Measurements from ENCODE around the gene FSTL5. TPM values are rescaled to one million over a fixed set of nuclear protein-coding genes. Genes with fewer than 3 reads are reported as not detected.

Gene FSTL5
- total and polyA plus RNA-seq, 2 experiments from 2014 or later, result not detected

DNA sequence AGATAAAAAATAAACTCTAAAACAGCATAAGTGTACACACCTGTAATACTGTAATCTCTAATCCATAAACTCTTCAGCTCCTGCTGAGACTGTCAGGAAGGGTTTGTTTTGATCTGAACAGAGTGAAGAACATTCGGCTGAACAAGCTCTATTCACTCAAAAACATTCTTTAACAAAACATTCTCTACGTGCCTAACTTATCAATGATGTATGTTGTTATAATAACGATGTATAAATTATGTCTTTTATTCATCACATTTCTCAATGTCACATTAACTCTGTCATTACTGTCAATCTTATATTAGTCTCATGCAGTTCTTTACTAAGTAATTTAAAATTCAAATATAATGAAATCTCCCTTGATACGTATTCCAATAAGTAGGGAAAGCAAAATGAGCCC is 280.6 kb downstream of the FSTL5 start:
- no peaks in the 10 kb centered on the region for H3F3A ChIP-seq (ENCODE audit: insufficient read depth)
- no peak overlapping the region for H3K4me2 ChIP-seq (ENCODE audit: unreplicated experiment)
- no peaks in the 10 kb centered on the region for H3K9me2 ChIP-seq (ENCODE audit: insufficient read depth)
- H3K4me1 ChIP-seq (ENCODE audit: insufficient read depth), result no peaks in the 10 kb centered on the region
- no peak for TF ChIP-seq EZH2phosphoT487 (IDR thresholded peaks at IDR 0.05; ENCODE audit: insufficient read depth, low read depth)
- TF ChIP-seq EZH2 (IDR thresholded peaks at IDR 0.05; ENCODE audit: insufficient read depth, poor library complexity, severe bottlenecking), result no peak
- no peaks in the 10 kb centered on the region for H3K36me3 ChIP-seq (ENCODE audit: low read depth)
- no peak overlapping the region for H2AFZ ChIP-seq
- H3K79me2 ChIP-seq (ENCODE audit: insufficient read depth), result no peaks in the 10 kb centered on the region
- 19 to 22% methylated on average over 4 of the region's 4 CpGs for WGBS, 2 experiments (ENCODE audit: low coverage in 1 of 2, low lambda C conversion rate in 2 of 2, missing lambda C conversion rate in 2 of 2)
- in situ Hi-C loops (cut with MboI), result no loop called here
- no peaks in the 10 kb centered on the region for H3K9me3 ChIP-seq (ENCODE audit: low read depth)
- H3K4me3 ChIP-seq, result no peak overlapping the region
- H3K27ac ChIP-seq, result no peak overlapping the region
- H3K27me3 ChIP-seq (replicated peaks; ENCODE audit: insufficient read depth), result no peaks in the 10 kb centered on the region
- DNase-seq, result no peak
- no peaks in the 10 kb centered on the region for H4K20me1 ChIP-seq (ENCODE audit: insufficient read depth)
- no peak overlapping the region for H3K9ac ChIP-seq

DNA sequence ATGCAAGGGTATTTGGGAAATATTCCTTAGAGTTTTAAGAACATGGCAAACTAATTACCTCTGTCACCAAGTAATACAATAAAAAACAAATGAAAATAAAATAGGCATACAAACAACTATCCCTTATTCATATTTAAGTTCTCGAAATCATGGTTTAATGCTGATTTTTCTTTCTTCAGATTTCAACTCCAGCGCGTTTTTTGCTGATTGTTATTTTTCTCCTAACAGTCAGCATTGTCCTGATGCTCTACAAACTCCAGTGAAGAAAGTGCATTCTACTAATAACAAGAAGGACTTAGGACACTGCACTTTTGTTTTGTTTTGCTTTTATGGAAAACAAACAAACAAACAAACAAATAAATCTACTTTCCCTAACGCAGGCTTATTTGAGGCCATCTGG is 282.4 kb downstream of the FSTL5 start:
- Histone ChIP-seq H3K4me2 (ENCODE audit: unreplicated experiment) (no peak overlapping the region), H3F3A (ENCODE audit: insufficient read depth) (no peaks in the 10 kb centered on the region), H3K9me3 (ENCODE audit: low read depth) (no peaks in the 10 kb centered on the region), H3K9ac (no peak overlapping the region), H3K9me2 (ENCODE audit: insufficient read depth) (no peaks in the 10 kb centered on the region), H3K4me3 (no peak overlapping the region), H3K36me3 (ENCODE audit: low read depth) (no peaks in the 10 kb centered on the region), H3K27ac (no peak overlapping the region), H3K79me2 (ENCODE audit: insufficient read depth) (no peaks in the 10 kb centered on the region), H2AFZ (no peak overlapping the region), H3K4me1 (ENCODE audit: insufficient read depth) (no peaks in the 10 kb centered on the region), H3K27me3 (replicated peaks; ENCODE audit: insufficient read depth) (no peaks in the 10 kb centered on the region), H4K20me1 (ENCODE audit: insufficient read depth) (no peaks in the 10 kb centered on the region)
- TF ChIP-seq EZH2phosphoT487 (IDR thresholded peaks at IDR 0.05; ENCODE audit: insufficient read depth, low read depth), result no peak
- TF ChIP-seq EZH2 (IDR thresholded peaks at IDR 0.05; ENCODE audit: insufficient read depth, poor library complexity, severe bottlenecking), result no peak
- DNase-seq, result no peak
- WGBS, 2 experiments (ENCODE audit: low coverage in 1 of 2, low lambda C conversion rate in 2 of 2, missing lambda C conversion rate in 2 of 2), result 36 to 50% methylated on average over 4 of the region's 4 CpGs
- in situ Hi-C loops (cut with MboI), result no loop called here

DNA sequence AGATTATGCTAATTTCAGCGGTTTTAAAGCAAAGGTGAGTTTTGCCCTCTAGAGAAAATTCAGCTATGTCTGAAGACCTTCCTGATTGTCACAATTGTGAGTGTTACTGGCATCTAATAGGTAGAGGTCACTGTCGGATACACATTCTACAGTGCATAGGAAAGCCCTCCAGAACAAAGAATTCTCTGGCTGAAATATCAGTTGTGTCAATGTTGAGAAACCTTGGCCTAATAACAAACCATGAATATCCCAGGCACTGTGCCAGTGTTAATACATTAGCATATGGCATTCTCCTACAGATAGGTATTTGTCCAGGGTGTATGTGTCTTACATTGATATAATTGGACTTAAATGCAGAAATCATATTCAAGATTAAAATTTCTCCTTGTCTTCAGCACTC is 294.3 kb downstream of the FSTL5 start:
- H3K9me2 ChIP-seq (ENCODE audit: insufficient read depth), result no peaks in the 10 kb centered on the region
- H4K20me1 ChIP-seq (ENCODE audit: insufficient read depth), result no peaks in the 10 kb centered on the region
- no peak overlapping the region for H3K4me2 ChIP-seq (ENCODE audit: unreplicated experiment)
- WGBS, 2 experiments (ENCODE audit: low coverage in 1 of 2, low lambda C conversion rate in 2 of 2, missing lambda C conversion rate in 2 of 2), result 16 to 25% methylated on average over 2 of the region's 2 CpGs
- no peak overlapping the region for H3K9ac ChIP-seq
- no peaks in the 10 kb centered on the region for H3F3A ChIP-seq (ENCODE audit: insufficient read depth)
- no peak overlapping the region for H3K27ac ChIP-seq
- no peak overlapping the region for H2AFZ ChIP-seq
- no peak overlapping the region for H3K4me3 ChIP-seq
- no peak for TF ChIP-seq EZH2phosphoT487 (IDR thresholded peaks at IDR 0.05; ENCODE audit: insufficient read depth, low read depth)
- no peak for TF ChIP-seq EZH2 (IDR thresholded peaks at IDR 0.05; ENCODE audit: insufficient read depth, poor library complexity, severe bottlenecking)
- H3K4me1 ChIP-seq (ENCODE audit: insufficient read depth), result no peaks in the 10 kb centered on the region
- DNase-seq, result no peak
- no peaks in the 10 kb centered on the region for H3K79me2 ChIP-seq (ENCODE audit: insufficient read depth)
- in situ Hi-C loops (cut with MboI), result no loop called here
- H3K9me3 ChIP-seq (ENCODE audit: low read depth), result no peaks in the 10 kb centered on the region
- H3K36me3 ChIP-seq (ENCODE audit: low read depth), result no peaks in the 10 kb centered on the region
- H3K27me3 ChIP-seq (replicated peaks; ENCODE audit: insufficient read depth), result no peaks in the 10 kb centered on the region

DNA sequence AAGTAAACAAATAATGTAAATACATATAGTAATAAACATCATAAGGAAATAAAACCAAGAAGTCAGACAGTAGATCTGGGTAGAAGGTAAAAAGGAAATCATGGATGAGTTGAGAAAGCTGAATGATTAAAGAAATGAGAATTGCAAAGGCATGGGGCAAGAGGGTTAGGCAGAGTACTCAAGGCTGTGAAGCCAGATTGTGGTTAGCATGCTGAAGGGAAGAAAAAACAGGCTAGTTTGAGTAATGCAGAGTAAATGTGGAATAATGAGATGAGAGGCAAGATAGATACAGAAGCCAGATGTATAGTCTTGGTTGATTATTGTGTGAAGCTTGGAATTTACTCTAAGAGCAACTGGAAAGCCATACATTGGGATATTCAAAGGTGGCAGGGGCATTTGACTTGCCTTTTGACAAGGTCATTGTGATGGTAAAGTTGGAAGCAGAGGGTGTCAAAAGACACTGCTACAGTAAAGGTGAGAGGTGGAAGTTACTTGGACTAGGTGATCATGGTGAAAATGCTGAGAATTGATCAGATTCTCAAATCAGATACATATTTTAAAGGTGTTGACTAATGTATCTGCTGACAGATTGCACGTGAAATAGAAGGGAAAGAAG is 307.0 kb downstream of the FSTL5 start:
- Histone ChIP-seq H3K4me2 (ENCODE audit: unreplicated experiment) (no peak overlapping the region), H4K20me1 (ENCODE audit: insufficient read depth) (no peaks in the 10 kb centered on the region), H3K9me3 (ENCODE audit: low read depth) (no peaks in the 10 kb centered on the region), H3K27me3 (replicated peaks; ENCODE audit: insufficient read depth) (no peaks in the 10 kb centered on the region), H3K27ac (no peak overlapping the region), H3K9ac (no peak overlapping the region), H3K4me3 (no peak overlapping the region), H3K36me3 (ENCODE audit: low read depth) (no peaks in the 10 kb centered on the region), H3F3A (ENCODE audit: insufficient read depth) (no peaks in the 10 kb centered on the region), H2AFZ (no peak overlapping the region), H3K9me2 (ENCODE audit: insufficient read depth) (no peaks in the 10 kb centered on the region), H3K4me1 (ENCODE audit: insufficient read depth) (no peaks in the 10 kb centered on the region), H3K79me2 (ENCODE audit: insufficient read depth) (no peaks in the 10 kb centered on the region)
- in situ Hi-C loops (cut with MboI), result no loop called here
- WGBS, 2 experiments (ENCODE audit: low coverage in 1 of 2, low lambda C conversion rate in 2 of 2, missing lambda C conversion rate in 2 of 2), result 3 to 11% methylated on average over 1 of the region's 1 CpG
- DNase-seq, result no peak
- TF ChIP-seq EZH2 (IDR thresholded peaks at IDR 0.05; ENCODE audit: insufficient read depth, poor library complexity, severe bottlenecking) (no peak), EZH2phosphoT487 (IDR thresholded peaks at IDR 0.05; ENCODE audit: insufficient read depth, low read depth) (no peak)

DNA sequence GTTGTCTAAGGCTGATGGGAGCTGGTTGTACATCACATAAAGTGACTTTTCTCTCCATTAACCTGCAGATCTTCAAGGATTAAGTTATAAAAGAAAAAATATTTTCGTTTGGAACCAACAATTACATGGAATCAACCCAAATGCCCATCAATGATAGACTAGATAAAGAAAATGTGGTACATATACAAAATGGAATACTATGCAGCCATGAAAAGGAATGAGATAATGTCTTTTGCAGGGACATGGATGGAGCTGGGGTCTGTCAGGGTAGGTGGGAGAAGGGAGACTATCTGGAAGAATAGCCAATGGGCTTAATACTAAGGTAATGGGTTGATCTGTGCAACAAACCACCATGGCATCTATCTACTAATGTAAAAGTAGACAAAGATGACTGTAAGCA is 313.2 kb downstream of the FSTL5 start:
- Histone ChIP-seq H3K9ac (no peak overlapping the region), H3K4me2 (ENCODE audit: unreplicated experiment) (no peak overlapping the region), H3K27me3 (replicated peaks; ENCODE audit: insufficient read depth) (no peaks in the 10 kb centered on the region), H3K9me3 (ENCODE audit: low read depth) (peaks cover 4% of the 10 kb centered on the region), H3F3A (ENCODE audit: insufficient read depth) (no peaks in the 10 kb centered on the region), H3K9me2 (ENCODE audit: insufficient read depth) (no peaks in the 10 kb centered on the region), H3K27ac (no peak overlapping the region), H3K79me2 (ENCODE audit: insufficient read depth) (no peaks in the 10 kb centered on the region), H4K20me1 (ENCODE audit: insufficient read depth) (no peaks in the 10 kb centered on the region), H3K4me1 (ENCODE audit: insufficient read depth) (no peaks in the 10 kb centered on the region), H2AFZ (no peak overlapping the region), H3K36me3 (ENCODE audit: low read depth) (no peaks in the 10 kb centered on the region), H3K4me3 (no peak overlapping the region)
- in situ Hi-C loops (cut with MboI), result no loop called here
- 0% methylated on average over 1 of the region's 1 CpG for WGBS, 2 experiments (ENCODE audit: low coverage in 1 of 2, low lambda C conversion rate in 2 of 2, missing lambda C conversion rate in 2 of 2)
- DNase-seq, result no peak
- TF ChIP-seq EZH2phosphoT487 (IDR thresholded peaks at IDR 0.05; ENCODE audit: insufficient read depth, low read depth) (no peak), EZH2 (IDR thresholded peaks at IDR 0.05; ENCODE audit: insufficient read depth, poor library complexity, severe bottlenecking) (no peak)

Measured in GM23248 (cell line).